OCI-LY3 (cell line): ENCODE results near the gene PLEKHA6.

ENCODE experiments used
- EZH2phosphoT487 ChIP-seq: fragments of 200-600 bp; shearing (Covaris generic); IDR thresholded peaks from 2 replicates; pipeline ENCODE4 v1.6.1; 2018; ENCODE audit warnings: antibody characterized with exemption, mixed run types, low read depth
- TF ChIP-seq, protein P1 (sequence below): fragments of 200-600, 300-600 bp; sonication (generic); IDR thresholded peaks from 2 replicates; pipeline ENCODE4 v1.5.1; 2014; ENCODE audit warnings: antibody characterized with exemption, low read length, low read depth

DNA sequence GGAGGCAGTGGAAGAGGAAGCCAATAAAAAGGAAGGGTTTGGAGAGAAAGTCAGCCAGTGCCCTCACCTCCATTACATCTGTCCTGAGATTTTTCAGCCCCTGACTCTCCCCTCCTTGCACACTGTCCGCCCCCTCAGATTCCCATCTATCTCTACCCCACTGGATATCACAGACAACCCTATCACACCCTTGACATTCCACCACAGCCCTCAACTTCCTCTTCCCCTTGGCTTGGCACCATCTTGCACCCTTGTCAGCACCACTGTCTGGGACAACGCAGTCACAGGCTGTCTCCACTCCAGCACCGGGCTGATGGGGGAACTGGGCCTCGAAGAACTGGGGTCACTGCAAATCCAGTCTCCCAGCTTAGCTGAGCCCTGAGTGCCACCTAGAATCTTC is 14.2 kb upstream of the PLEKHA6 start:
- TF ChIP-seq, protein P1, sequence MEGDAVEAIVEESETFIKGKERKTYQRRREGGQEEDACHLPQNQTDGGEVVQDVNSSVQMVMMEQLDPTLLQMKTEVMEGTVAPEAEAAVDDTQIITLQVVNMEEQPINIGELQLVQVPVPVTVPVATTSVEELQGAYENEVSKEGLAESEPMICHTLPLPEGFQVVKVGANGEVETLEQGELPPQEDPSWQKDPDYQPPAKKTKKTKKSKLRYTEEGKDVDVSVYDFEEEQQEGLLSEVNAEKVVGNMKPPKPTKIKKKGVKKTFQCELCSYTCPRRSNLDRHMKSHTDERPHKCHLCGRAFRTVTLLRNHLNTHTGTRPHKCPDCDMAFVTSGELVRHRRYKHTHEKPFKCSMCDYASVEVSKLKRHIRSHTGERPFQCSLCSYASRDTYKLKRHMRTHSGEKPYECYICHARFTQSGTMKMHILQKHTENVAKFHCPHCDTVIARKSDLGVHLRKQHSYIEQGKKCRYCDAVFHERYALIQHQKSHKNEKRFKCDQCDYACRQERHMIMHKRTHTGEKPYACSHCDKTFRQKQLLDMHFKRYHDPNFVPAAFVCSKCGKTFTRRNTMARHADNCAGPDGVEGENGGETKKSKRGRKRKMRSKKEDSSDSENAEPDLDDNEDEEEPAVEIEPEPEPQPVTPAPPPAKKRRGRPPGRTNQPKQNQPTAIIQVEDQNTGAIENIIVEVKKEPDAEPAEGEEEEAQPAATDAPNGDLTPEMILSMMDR = no peak
- no peak for TF ChIP-seq EZH2phosphoT487
